Mucosa of rectum (tissue), 2 donors: ENCODE results near the gene FAM200B.

Source experiments
- H3K27ac ChIP-seq, 2 donors: one replicate each; pipeline ENCODE4 v1.7.0; 2013; ENCODE audit warnings: inconsistent platforms in 2 of 2, low read depth in 2 of 2, low read length in 2 of 2
- H3K27me3 ChIP-seq, 2 donors: one replicate each; pipeline ENCODE4 v1.7.0; 2013; ENCODE audit warnings: low read length in 2 of 2; ENCODE audit not compliant: control insufficient read depth in 2 of 2, insufficient read depth in 2 of 2
- H3K36me3 ChIP-seq, 2 donors: one replicate each; pipeline ENCODE4 v1.7.0; 2013; ENCODE audit warnings: low read length in 2 of 2; ENCODE audit not compliant: control insufficient read depth in 2 of 2, insufficient read depth in 2 of 2
- H3K4me1 ChIP-seq, 2 donors: one replicate each; pipeline ENCODE4 v1.7.0; 2013; ENCODE audit warnings: low read length in 2 of 2, mild to moderate bottlenecking in 1 of 2; ENCODE audit not compliant: control insufficient read depth in 2 of 2, insufficient read depth in 2 of 2
- H3K4me3 ChIP-seq, 2 donors: one replicate each; pipeline ENCODE4 v1.7.0; 2013; ENCODE audit warnings: low read length in 2 of 2
- H3K9ac ChIP-seq, 2 donors: one replicate each; pipeline ENCODE4 v1.7.0; 2013; ENCODE audit warnings: low read length in 2 of 2, low read depth in 1 of 2, mild to moderate bottlenecking in 1 of 2
- H3K9me3 ChIP-seq, 2 donors: one replicate each; pipeline ENCODE4 v1.7.0; 2013; ENCODE audit warnings: low read length in 2 of 2; ENCODE audit not compliant: control insufficient read depth in 2 of 2
- donor health status: healthy.
- donor health status: Normal muscosa, but diverticular disease.

The FAM200B gene

GRCh38 chr4:15692602-15693001 lies 11.0 kb downstream of the FAM200B start:
- Histone ChIP-seq H3K36me3 (no peaks in the 10 kb centered on the region), H3K9me3 (no peaks in the 10 kb centered on the region), H3K4me1 (no peaks in the 10 kb centered on the region), H3K27ac (no peak overlapping the region), H3K4me3 (no peak overlapping the region), H3K9ac (no peak overlapping the region), H3K27me3 (no peaks in the 10 kb centered on the region)

GRCh38 chr4:15694431-15694830 lies 12.8 kb downstream of the FAM200B start:
- no peaks in the 10 kb centered on the region for H3K36me3 ChIP-seq
- no peak overlapping the region for H3K9ac ChIP-seq
- H3K27ac ChIP-seq = no peak overlapping the region
- no peaks in the 10 kb centered on the region for H3K4me1 ChIP-seq
- H3K9me3 ChIP-seq = no peaks in the 10 kb centered on the region
- H3K27me3 ChIP-seq = no peaks in the 10 kb centered on the region
- H3K4me3 ChIP-seq = no peak overlapping the region

GRCh38 chr4:15695240-15695699 lies 13.6 kb downstream of the FAM200B start:
- Histone ChIP-seq H3K27me3 (no peaks in the 10 kb centered on the region), H3K4me3 (no peak overlapping the region), H3K9ac (no peak overlapping the region), H3K4me1 (peaks cover 0 to 2% of the 10 kb centered on the region in 2 donors), H3K9me3 (no peaks in the 10 kb centered on the region), H3K36me3 (no peaks in the 10 kb centered on the region), H3K27ac (no peak overlapping the region)

- H3K27ac ChIP-seq = no peak overlapping the region
- no peaks in the 10 kb centered on the region for H3K27me3 ChIP-seq
- H3K4me3 ChIP-seq = no peak overlapping the region
- no peak overlapping the region for H3K9ac ChIP-seq
- H3K4me1 ChIP-seq = peaks cover 0 to 2% of the 10 kb centered on the region in 2 donors
- H3K36me3 ChIP-seq = no peaks in the 10 kb centered on the region
- no peaks in the 10 kb centered on the region for H3K9me3 ChIP-seq
Measured at GRCh38 chr4:15695729-15696128, 14.1 kb downstream of the FAM200B start.

GRCh38 chr4:15696866-15697265 lies 15.2 kb downstream of the FAM200B start:
- Histone ChIP-seq H3K27me3 (no peaks in the 10 kb centered on the region), H3K36me3 (no peaks in the 10 kb centered on the region)

GRCh38 chr4:15702941-15703403 lies 21.3 kb downstream of the FAM200B start, which contains the start of gene BST1:
Gene BST1, plus strand, starts transcription at chr4:15703065. Its CDS starts 80 bp downstream, at chr4:15703145.
- peaks cover 2 to 6% of the 10 kb centered on the region in 2 donors for H3K4me1 ChIP-seq
- peak within 1 kb of the TSS; percentile 52 to 57 for H3K27ac ChIP-seq
- no peaks in the 10 kb centered on the region for H3K27me3 ChIP-seq
- peak within 1 kb of the TSS in 1 of 2 donors; percentile 68 for H3K9ac ChIP-seq
- H3K9me3 ChIP-seq = no peaks in the 10 kb centered on the region
- H3K4me3 ChIP-seq = peak within 1 kb of the TSS; percentile 62 to 72
- H3K36me3 ChIP-seq = no peaks in the 10 kb centered on the region

More at GRCh38 chr4:15696866-15697265, 15.2 kb downstream of the FAM200B start:
- Histone ChIP-seq H3K4me1 (peaks cover 0 to 2% of the 10 kb centered on the region in 2 donors), H3K9me3 (no peaks in the 10 kb centered on the region), H3K4me3 (no peak overlapping the region), H3K9ac (no peak overlapping the region), H3K27ac (no peak overlapping the region)

- H3K27ac ChIP-seq = peak overlapping the region in 1 of 2 donors; percentile 52
- peaks cover 2 to 6% of the 10 kb centered on the region in 2 donors for H3K4me1 ChIP-seq
- peak overlapping the region; percentile 7 to 62 for H3K4me3 ChIP-seq
- no peaks in the 10 kb centered on the region for H3K36me3 ChIP-seq
- peak overlapping the region in 1 of 2 donors; percentile 68 for H3K9ac ChIP-seq
- no peaks in the 10 kb centered on the region for H3K9me3 ChIP-seq
- no peaks in the 10 kb centered on the region for H3K27me3 ChIP-seq
Measured at GRCh38 chr4:15703439-15703838, 21.8 kb downstream of the FAM200B start.

GRCh38 chr4:15704129-15704528 lies 22.5 kb downstream of the FAM200B start:
- H3K9ac ChIP-seq = no peak overlapping the region
- H3K4me1 ChIP-seq = peaks cover 2 to 6% of the 10 kb centered on the region in 2 donors
- H3K9me3 ChIP-seq = no peaks in the 10 kb centered on the region
- no peaks in the 10 kb centered on the region for H3K36me3 ChIP-seq
- no peak overlapping the region for H3K27ac ChIP-seq
- H3K4me3 ChIP-seq = no peak overlapping the region
- no peaks in the 10 kb centered on the region for H3K27me3 ChIP-seq

GRCh38 chr4:15706646-15707362 lies 25.2 kb downstream of the FAM200B start:
- Histone ChIP-seq H3K27me3 (no peaks in the 10 kb centered on the region), H3K27ac (no peak overlapping the region), H3K4me1 (peaks cover 0 to 6% of the 10 kb centered on the region in 2 donors), H3K4me3 (no peak overlapping the region), H3K9ac (no peak overlapping the region), H3K36me3 (no peaks in the 10 kb centered on the region), H3K9me3 (no peaks in the 10 kb centered on the region)

- H3K27ac ChIP-seq = no peak overlapping the region
- H3K27me3 ChIP-seq = no peaks in the 10 kb centered on the region
- H3K4me1 ChIP-seq = peaks cover 0 to 4% of the 10 kb centered on the region in 2 donors
- H3K9me3 ChIP-seq = no peaks in the 10 kb centered on the region
- H3K9ac ChIP-seq = no peak overlapping the region
- no peaks in the 10 kb centered on the region for H3K36me3 ChIP-seq
- no peak overlapping the region for H3K4me3 ChIP-seq
Measured at GRCh38 chr4:15707363-15707715, 25.7 kb downstream of the FAM200B start.
